ENCODE results near the gene NAV1.
"Not testable (repeated sequence)": the region's sequence is repeated elsewhere in the genome, so short reads cannot be mapped to it uniquely, and the experiment has no call there.

The NAV1 gene

DNA sequence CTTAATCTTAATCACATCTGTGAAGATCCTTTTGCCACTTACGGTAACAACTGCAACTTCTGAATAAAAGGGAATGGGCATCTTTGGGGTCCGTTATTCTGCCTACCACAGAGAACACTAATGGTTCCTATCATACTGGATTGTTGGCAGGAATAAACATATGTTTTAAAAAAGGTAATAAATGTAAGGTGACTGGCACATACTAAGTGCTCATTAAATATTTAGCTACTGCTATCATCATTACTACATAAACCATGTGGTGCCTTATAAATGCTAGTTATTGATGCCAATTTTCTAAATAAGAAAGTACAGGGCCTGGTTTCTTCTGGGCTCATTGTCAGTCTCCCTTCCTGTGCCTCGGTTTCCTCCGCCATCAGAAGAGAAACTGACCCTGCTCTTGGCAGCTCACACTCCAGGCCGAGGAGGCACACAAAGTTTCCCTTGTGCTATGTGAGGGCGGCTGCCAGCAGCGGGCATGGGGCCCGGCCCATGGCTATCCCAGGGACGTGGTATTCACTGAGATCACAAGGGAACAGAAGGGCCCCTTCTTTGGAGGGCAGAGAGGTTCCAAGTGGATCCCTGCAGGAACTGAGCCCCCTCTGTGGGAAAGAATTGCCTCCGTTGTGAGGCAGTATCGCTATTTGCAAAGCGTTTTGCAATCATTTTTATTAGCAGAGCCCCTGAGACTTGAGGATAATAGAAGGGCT is 26.2 kb downstream of the NAV1 start:
- DNase-seq (ENCODE audit: low read depth) = no peak

DNA sequence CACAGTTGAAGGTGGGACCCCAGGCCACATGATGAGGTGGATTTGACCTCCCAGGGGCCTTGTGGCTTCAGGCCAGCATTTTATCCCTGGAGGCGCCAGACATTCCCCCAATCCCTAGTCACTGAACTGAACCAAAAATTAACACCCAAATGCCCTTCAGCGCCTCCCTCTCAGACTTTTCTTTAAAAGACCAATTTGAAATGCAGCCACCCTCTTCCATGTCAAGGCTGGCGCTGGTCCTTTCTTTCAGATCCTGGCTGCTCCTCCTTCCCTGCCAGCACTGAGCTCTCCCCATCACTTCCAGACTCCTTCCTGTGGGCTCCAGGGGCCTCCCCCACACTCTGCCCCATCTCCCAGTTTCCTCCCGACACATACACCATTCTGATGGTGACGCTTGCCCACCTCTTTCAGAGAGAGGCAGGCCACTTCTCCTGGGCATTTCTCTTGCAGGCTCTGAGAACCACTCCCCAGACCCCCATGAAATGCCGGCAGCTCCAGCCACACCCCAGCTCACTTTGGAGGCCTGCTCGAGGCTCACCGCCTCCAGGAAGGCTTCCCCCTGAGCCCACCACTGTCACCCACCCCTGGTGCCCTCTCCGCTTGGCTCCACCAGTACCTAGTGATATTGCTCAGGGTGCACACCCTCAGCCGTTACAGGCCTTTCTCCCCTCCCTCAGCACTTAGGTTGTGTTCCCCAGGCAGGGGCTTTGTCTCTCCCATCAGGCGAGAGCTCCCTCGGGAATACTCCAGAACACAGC is 27.0 kb downstream of the NAV1 start:
- no peak for DNase-seq (ENCODE audit: low read depth)

DNA sequence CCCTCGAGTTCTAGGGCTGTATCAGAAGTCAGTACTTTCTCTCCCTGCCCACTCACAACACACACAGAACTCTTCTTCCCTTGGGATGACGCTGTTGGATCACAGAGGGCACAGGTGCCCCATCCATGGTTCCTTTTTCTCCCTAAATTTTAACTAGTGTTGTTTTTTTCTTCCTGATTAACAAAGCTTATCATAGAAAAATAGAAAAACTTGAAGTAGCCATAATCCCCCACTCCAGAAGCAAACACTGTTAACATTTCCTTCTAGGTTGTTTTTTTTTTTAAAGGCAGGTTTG is 27.5 kb downstream of the NAV1 start:
- no peak for DNase-seq (ENCODE audit: low read depth)

DNA sequence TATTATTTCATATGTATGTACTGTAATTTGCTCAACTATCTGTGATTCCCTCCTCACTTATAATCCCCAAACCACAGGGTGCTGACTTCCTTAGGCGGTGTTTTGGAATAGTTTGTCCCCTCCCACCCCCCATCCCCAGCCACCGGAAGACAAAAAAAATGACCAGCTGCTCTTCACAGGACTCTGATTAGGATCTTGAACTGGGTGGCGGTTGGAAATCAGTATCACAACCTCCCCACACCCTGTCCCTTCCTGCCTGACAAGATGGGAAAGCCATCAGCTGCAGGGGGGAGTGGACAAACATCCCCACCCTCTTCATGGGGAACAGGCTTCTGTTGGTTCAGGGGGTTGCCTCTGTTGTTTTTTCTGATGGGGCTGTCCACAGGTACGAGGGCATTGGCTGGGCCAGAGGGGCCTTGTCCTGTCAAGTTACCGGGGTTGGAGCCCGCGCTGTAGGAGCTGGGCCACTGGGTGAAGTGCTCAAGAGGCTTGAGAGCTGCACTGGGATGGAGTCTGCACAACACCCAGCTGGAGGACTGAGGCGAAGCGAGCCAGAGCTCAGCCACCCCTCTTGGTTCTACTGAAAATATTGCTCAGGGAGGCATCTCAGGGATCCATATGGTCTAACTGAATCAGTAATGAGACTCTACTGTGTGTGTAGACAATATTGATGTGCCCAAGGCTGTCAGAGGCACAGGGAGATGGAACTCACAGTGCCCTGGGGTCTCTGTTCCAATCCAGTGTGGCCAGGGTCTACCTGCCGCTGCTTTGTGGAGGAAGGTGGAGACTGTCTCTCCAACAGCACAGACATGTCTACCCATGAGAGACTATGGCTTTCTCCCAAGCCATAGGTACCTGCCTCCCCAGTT is 28.2 kb downstream of the NAV1 start:
- DNase-seq (ENCODE audit: low read depth) = no peak

DNA sequence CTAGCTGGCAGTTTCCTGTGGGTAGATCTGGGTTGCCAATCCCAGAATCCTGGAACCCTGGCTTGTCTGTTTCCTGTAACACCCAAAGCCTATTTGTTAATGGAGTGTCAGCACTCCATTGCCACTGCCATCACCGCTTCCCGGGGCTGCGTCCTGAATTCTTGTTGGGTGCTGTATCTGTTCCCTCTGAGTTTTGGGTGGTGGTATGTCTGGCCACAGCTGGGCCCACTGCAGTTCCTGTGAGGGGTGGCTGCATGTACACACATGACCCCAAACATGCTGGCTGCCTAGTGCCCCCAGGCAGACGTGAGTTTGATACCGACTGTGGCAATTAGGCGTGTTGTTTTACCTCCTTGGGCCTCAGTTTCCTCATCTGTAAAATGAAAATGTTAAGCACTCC is 29.3 kb downstream of the NAV1 start:
- no peak for DNase-seq (ENCODE audit: low read depth)

DNA sequence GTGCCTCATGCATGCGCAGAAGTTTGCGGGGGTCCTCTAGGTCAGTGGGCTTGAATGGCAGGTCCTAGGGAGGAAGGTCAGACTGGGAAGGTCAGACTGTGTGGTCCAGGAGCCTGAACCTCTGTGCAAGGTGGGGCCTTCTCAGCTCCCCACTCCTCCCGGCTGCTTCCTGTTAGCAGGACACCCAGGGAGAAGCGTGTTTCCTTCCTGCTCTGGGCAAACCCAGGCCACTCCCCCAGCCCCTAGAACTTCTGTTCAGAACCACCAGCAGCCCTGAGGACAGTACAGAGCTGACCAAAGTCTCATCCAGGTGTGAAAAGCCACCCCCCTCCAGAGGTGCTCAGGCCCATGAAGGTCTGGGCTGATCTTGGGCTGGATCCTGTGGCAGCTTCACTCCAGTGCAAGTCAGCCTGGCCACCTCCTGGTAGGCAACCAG is 29.9 kb downstream of the NAV1 start:
- DNase-seq (ENCODE audit: low read depth) = no peak

DNA sequence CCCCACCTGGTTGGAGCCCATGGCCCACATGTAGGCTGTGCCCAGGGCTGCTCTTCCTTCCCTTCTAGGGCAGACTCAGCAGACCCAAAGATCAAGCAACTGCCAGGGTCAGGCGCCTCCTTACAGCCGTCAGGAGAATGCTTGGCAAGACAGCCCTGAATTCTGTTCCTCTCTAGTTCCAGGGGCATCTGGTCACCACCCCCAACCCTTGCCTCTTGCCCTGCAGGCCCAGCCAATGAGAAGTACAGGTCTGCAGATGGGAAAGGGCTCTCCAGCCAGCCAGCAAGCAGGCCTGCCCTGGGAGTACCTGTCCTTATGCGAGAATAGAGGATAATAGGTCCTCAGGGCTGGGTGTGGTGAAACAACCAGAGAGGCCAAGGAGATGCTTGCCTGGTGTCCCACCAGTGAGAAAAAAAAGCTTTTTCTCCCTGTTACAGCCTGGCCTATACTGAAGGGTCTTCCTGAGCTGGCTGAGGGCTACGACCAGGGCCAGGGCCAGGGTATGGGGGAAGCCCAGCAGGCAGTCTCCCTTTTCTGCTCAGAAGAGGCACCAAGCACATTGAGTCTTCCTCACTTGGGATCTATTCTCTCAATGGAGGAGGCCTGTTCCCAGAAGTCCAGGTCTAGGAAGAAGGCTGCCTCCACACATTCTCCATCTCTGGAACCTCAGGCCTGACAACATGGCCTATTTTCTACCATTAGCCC is 31.4 kb downstream of the NAV1 start:
- no peak for DNase-seq (ENCODE audit: low read depth)

DNA sequence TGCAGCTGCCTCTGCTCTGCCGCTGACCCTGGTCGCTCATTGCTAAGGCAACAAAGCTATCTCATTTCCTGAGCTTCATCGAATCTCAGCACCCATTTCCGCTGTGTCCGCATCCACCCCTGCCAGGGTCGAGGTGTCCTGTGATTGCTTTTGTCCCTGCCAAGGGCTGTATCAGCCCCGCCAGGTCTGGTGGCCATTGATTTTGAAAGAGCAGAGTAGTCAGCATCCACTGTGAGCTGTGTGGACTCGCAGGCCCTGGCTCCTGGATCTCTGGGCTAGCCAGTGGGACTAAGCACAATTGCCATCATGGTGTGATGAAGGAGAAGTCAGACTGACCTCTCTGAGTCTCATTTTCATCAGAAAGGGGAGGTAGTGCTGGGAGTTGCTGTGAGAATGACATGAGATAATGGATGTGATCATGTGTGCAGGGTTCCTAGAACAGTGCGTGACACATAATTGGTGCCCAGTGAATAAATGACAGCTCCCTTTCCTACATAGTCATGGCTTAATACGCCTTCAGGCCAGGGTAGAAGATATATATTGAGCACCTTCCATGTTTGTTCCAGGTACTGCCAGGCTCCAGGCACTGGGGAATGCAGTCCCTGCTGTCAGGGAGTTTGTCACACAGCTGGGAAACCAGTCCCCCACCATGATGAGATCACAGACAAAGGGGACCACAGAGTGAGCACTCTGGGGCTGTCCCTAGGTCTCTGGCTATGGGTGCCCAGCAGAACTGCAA is 32.1 kb downstream of the NAV1 start:
- DNase-seq (ENCODE audit: low read depth) = no peak

DNA sequence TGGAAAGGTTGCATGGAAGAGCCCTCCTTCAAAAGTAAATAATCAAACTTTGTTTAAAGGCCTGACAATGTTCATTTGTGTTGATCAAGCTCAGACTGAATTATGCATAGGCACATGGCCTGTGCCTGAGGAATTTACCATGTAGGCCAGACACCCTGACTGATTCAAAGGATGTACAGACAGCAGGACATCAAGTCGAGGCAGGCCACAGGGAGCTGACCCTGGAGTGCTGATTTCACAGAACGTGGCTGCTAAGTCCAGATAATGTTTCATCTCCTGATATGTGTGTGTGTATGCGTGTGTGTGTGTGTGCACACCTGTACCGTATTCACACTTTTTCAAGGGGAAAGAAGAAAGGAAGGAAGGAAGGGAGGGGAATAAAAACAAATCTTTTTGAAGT is 34.1 kb downstream of the NAV1 start:
- no peak for DNase-seq (ENCODE audit: low read depth)

DNA sequence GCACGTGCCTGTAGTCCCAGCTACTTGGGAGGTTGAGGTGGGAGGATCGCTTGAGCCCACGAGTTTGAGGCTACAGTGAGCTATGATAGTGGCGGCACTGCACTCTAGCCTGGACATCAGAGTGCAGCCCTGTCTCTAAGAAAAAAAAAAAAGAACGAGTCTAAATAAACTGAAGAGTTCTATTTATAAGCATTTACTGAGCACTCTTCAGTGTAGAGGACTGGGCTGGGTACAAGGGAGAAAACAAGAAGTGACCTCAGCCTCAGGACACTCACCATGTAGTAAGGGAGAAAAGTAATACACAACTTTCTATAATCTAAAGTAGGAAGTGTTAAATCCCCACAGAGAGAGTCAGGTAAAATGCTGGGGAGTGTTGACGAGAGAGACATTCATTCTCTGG is 35.0 kb downstream of the NAV1 start:
- no peak for DNase-seq (ENCODE audit: low read depth)

DNA sequence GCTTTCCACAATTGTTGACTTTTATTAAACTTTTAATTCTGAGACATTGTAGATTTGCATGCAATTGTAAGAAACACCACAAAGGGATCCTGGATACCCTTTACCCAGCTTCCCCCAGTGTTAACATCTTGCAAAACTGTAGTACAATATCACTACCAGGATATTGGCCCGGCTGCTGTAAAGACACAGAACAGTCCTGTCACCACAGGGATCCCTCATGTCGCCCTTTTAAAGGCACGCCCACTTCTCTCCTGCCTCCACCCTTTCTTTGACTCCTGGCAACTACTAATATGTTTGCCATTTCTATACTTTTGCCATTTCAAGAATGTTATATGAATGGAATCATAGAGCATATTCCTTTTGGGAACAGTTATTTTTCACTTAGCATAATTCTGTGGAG is 37.0 kb downstream of the NAV1 start:
- DNase-seq (ENCODE audit: low read depth) = no peak

DNA sequence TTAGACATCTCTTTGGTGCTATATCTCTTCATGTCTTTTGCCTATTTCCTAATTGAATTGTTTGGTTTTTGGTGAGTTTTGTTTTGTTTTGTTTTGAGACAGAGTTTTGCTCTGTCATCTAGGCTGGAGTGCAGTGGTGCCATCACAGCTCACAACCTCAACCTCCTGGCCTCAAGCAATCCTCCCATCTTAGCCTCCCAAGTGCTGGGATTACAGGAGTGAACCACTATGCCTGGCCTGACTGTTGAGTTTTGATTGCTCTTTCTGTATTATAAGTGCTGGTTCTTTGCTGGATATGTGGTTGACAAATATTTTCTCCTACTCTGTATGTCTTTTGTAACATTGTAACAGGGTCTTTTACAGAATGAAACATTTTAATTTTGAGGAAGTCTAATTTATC is 38.0 kb downstream of the NAV1 start:
- no peak for DNase-seq (ENCODE audit: low read depth)

DNA sequence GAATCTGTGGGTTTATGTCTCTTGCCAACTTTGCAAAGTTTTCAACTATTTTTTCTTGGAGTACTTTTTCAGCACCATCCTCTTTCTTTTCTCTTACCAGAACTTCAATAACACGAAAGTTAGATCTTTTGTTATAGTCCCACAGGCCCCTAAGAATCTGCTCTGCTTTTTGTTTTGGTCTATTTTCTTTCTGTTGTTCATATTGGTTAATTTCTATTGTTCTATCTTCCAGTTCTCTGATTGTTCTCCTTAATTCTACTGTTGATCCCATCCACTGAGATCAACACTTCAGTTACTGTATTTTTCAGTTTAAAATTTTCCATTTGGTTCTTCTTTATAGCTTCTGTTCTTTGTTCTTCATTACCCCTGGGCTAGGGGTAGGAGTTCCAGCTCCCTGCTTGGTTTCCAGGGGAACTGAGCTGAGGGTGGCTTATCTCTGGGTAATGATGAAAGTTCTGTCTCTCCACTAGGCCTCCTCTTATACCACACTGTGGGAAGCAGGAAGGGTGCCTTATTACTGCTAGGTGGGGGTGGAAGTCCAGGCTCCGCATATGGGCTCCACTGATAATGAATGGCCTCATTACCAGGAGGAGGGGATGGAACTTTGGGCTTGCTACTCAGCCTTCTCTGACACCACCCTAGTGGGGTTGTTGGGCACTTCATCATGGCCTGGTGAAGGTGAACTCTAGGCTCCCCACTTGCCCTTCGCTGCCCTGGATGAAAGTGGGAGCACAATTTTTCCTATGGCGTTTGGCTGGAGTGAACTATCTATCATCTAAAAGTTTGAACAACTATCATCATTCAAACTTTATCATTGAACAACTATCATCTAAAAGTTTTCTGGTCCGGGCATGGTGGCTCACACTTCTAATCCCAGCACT is 39.3 kb downstream of the NAV1 start:
- no peak for DNase-seq (ENCODE audit: low read depth)

DNA sequence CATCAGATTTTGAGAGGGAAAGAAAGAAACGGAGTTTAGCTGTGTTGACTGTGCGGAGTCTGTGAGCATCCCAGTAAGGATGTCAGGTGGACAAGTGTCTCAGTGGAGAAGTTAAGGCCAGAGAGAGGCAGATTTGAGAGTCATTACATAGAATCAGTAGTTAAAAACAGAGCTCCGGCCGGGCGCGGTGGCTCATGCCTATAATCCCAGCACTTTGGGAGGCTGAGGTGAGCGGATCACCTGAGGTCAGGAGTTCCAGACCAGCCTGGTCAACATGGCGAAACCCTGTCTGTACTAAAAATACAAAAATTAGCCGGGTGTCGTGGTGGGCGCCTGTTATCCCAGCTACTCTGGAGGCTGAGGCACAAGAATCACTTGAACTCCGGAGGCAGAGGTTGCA is 42.4 kb downstream of the NAV1 start:
- not testable (repeated sequence) for DNase-seq (ENCODE audit: low read depth)

DNA sequence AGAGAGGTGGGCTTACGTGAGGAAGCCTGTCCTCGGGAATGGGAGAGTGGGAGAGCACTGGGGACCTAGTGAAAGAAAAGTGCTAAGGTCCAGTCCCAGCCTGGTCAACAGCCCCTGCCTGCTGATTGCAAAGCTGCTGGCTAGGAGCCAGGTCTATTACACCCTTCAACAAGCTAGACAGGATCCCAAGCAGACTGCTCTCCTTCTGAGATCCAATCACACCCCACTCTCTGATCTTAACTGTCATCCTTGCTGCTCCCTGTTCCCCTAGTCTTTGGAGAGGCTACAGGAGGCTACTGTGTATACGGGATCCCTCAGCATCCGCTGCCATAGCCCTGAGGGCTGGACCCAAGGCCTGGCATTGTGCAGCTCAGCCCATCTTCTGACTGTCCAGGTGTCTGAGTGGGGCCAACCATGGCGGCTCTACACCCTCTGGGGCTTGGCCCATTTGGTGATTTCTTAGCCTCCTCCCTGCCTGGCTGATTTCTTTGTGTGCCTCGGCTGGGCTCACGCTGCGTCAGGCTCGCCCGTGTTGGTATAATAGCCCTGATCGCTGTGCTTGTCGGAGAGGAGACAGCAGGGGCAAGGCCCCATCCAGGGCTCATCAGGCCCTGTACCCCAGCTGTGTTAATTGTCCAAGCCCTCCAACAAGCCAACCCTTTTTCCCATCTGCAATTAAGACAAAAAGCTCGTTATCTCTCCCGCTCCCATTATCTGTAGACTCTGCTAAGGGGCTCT is 43.9 kb downstream of the NAV1 start:
- DNase-seq (ENCODE audit: low read depth) = no peak

DNA sequence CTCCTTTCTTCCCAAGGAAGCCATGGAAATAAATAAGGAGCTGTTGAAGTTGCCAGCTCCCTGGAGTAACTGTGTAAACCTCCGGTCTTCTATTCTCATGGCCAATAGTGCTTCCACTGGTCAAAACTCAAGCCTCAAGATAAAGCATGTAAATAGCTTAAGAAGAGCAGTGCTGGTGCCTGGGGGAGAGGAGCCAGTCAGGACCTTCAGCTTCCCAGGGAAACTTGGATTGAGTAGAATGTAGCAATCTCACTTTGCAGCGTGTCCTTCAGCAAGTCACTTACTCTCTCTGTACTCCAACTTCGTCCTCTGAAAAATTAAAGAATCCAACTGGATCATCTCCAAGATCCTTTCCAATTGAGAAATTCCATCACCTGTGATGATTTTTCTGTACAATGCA is 44.7 kb downstream of the NAV1 start:
- DNase-seq (ENCODE audit: low read depth) = no peak

DNA sequence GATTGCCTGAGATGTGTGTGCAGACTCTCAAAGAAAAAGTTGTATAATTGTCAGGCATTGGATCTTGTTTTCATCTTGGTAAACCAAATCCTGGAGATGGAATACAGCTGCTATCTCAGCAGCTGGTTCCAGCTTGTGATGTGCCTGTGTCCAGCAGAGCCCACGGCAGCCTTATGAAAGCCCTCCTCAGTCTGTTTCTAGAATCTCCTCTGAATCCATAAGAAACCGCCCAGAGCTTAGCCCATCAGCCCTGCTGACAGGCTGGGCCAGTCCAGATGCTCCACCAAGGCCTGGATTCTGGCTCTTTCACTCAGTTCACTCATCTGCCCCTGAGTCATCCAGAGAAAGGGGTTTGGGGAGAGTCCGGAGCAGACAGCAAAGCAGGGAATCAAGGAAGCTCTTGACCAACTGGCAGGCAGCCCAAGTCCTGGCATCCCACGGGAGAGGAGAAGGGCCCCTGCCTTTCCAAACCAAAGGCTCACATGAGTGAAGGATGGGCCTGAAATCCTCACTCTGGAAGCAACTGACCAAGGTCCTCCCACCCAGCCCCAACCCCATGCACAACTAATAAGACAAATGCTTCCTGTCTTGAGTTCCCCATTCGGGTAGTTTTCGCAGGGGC is 45.7 kb downstream of the NAV1 start:
- no peak for DNase-seq (ENCODE audit: low read depth)

DNA sequence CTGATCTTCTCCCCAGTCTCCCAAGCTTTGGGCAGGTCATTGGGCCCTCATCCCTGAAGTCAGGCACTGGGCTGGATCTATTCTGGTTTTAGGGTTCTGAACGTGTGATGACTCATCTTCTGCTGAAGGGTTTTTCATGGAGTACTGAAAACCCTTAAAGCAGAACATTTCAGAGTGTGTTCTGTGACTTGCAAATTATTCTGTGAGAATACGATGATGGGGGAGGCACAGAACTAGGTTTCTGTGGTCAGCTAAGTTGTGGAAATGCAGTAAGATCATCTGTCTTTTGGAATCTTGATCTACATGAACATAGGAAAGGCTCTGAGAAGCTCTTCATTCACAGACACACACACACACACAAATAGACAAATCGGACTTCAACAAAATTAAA is 46.2 kb downstream of the NAV1 start:
- DNase-seq (ENCODE audit: low read depth) = no peak

DNA sequence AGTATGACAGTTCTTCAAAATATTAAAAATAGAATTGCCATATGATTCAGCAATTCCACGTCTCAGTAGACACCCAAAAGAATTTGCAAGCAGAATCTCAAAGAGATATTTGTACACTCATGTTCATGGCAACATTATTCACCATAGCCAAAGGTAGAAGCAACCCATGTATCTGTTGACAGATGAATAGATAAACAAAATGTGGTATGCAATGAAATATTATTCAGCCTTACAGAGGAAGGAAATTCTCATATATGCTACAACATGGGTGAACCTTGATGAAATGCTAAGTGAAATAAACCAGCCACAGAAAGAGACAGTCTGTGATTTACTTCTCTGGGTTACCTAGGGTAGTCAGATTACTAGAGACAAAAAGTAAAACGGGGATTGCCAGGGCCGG is 47.0 kb downstream of the NAV1 start:
- no peak for DNase-seq (ENCODE audit: low read depth)

DNA sequence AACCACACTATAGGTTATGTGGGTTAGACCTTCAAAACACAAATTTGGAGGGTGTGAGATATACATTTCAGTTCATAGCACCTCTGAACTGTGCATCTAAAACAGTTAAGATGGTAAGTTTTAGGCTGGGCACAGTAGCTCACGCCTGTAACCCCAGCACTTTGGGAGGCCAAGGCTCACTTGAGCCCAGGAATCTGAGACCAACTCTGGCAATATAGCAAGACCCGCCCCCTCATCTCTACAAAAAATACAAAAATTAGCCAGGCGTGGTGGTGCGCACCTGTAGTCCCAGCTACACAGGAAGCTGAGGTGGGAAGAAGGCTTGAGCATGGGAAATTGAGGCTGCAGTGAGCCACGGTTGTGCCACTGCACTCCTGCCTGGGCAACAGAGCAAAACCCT is 47.9 kb downstream of the NAV1 start:
- no peak for DNase-seq (ENCODE audit: low read depth)

Measured in activated T-cell treated with anti-CD3 and anti-CD28 coated beads for 1 hour (primary cell).